HG02588 (cell line): ENCODE data around the gene TBC1D8.

ENCODE experiments used
- ATAC-seq: cut with Tn5 transposase; IDR thresholded peaks from one replicate; pipeline ENCODE4 v1.9.1; 2021; ENCODE audit warnings: mild to moderate bottlenecking, moderate library complexity; ENCODE audit not compliant: unreplicated experiment

The TBC1D8 gene

DNA sequence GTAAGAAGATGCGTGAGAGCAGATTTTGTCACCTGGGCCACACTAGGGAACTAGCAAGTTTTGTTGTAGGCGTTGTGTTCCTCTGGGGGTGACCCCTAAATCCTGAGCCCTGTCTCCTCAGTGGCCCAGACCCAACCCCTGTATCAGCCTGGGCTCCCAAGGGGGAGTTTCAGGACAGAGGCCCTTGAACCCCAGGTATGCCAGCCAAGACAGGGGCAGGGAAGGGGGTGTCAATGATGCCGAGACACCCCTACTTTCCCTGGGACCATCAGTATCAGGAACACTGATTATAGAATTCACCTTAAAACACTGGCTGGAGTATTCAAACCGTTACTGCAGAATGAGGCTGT, 188.2 kb downstream of the TBC1D8 start:
- no peak for ATAC-seq

DNA sequence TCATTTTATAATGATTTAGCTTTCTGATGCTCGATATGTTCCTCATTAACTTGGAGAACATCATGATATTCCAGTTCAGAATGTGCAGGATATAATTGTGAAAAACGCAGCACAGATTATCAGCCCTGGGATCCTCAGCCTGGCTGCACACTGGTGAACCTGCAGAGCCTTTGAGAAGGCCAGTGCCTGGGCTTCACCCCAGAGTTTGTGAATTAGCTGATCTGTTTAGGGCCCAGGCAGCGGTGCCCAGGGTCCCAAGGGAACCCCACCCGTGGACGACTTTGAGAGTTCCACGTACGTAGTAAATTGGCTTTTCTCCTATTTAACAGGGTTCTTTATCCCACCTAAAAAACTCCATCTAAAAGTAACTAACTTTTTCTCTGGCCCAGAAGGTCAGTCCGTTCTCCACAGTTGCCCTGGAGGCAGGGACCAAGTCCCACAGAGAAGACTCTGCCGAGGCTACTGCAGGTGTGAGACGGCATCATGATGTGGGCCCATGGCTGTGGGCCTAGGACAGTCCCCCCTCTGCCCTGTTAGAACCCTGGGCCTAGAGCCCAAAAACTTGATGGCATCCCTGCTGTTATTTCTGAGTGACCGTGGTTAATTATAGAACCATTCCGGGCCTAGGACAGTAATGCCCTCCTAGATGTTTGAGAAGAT, 188.7 kb downstream of the TBC1D8 start:
- no peak for ATAC-seq

DNA sequence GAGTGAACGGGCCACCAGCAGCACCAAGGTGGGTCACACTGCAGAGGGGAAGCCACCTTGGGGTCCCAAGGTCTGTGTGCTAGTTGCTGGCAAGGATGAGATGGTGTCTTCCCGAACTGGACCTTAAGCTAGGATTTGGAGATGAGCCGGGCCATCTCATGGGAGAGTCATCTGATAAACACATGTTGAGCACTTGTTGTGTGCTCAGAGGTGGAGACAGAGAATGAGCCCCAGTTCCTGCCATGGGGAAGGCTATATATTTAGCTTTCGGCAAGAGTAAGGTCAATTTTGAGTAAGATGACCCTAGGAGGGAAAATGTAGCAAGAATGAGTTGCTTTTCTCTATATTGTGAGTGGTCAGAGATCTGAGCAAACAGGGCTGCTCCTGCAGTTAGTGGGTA, 190.5 kb downstream of the TBC1D8 start:
- ATAC-seq = no peak

DNA sequence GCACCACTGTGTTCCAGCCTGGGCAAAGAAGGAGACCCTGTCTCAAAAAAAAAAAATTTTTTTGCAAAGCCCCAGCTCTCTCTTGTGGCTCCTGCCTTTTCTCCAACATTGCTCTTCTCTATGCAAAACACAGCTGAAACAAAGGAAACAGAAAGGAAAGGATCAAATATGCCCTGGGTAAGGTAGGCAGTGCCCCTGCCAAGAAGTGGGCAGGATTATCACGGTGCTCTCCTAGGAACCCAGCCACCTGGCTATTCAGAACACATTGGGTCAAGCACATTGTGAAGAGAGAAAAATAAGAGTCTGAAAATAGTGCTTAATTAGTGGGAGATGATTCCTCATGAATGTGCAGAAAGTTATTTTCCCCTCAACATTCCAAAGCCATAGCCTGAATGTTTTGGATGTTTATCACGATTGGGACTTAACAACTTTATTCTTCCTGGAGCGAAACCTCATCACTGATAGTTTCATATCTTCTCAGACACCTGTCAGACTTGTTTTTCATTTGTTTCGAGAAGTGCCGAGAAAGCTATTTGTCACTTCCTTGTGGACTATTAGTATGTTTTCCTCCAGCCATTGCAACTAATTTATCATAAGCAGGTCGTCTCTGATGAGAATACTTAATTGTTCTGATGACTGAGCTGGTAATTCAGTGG, 191.8 kb downstream of the TBC1D8 start:
- ATAC-seq = no peak

GRCh38 chr2:100957996-100958653, 193.1 kb downstream of the TBC1D8 start:
- no peak for ATAC-seq
